ENCODE data around the gene COL5A1. TPM values are rescaled to one million over a fixed set of nuclear protein-coding genes. Genes with fewer than 3 reads are reported as not detected.
A peak's percentile ranks its signal among the peaks of the same experiment; 100 is the strongest.

Gene COL5A1
- total RNA-seq, 1 donor from 2014 or later, result 28.9 TPM

DNA sequence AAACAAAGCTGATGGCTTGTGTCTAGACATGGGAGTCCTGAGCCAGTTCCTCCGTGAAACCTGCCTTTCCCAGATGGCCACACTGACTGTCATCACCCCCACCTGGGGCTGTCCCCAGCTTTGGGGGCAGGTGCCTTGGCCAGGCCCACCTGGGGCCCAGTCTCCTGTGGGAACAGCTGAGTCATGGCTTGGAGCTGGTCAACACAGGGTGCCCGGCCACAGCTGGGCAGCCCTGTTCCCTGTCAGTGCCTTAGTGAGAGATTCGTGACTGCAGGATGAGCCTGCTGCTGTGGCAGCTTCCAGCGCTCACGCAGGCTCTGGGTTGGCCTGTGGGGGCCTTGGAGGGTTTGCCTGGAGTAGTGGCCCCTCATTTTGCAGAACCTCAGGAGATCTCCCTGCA, 56.5 kb downstream of the COL5A1 start:
- H3K4me1 Mint-ChIP-seq (ENCODE audit: low read depth, unreplicated experiment), result peaks cover 7% of the 10 kb centered on the region
- no peak for DNase-seq
- H3K4me3 Mint-ChIP-seq (ENCODE audit: unreplicated experiment), result no peak overlapping the region
- no peak for TF ChIP-seq CTCF (IDR thresholded peaks at IDR 0.05; ENCODE audit: partially characterized antibody, unreplicated experiment)
- H3K9me3 Mint-ChIP-seq (ENCODE audit: unreplicated experiment), result peaks cover 6% of the 10 kb centered on the region
- no peaks in the 10 kb centered on the region for H3K36me3 Mint-ChIP-seq (ENCODE audit: unreplicated experiment)
- peaks cover 3% of the 10 kb centered on the region for H3K27me3 Mint-ChIP-seq (ENCODE audit: unreplicated experiment)
- H3K27ac Mint-ChIP-seq (ENCODE audit: unreplicated experiment), result no peak overlapping the region

DNA sequence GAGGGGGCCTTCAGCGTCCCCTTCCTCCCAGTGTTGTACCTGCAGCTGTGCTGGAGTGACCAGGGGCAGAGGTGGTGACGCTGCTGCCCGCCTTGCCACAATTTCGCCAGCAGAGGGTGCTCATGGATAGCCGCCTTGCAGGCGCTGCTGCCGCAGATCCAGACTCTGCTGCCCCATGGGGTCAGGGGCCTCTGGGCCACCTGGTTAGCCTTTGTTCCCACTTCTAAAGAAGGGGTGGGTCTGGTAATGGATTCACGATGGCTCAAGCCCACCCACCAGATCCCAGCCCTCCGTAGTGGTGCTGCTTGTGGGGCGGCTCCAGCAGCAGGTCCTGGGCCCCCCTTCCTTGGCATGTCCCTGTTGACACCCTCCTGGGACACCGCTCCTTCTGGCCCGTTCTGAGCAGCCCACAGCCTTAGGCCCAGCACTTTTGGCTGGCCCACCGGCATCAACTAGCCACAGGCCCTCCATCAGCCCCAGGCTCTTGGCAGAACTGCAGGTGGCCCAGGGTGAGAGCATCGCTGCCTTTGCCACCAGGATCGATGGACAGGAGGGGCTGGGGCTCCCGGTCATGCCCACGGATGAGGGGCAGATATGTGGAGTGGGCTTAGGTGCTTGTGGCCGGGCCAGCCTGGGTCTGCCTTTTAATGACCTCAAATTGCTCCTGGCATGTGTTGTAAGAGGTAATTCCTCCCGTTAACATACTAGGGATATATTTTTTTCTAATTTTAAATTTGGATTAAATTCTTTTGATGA, 57.2 kb downstream of the COL5A1 start:
- H3K36me3 Mint-ChIP-seq (ENCODE audit: unreplicated experiment), result no peaks in the 10 kb centered on the region
- no peak overlapping the region for H3K4me3 Mint-ChIP-seq (ENCODE audit: unreplicated experiment)
- H3K9me3 Mint-ChIP-seq (ENCODE audit: unreplicated experiment), result peaks cover 6% of the 10 kb centered on the region
- H3K4me1 Mint-ChIP-seq (ENCODE audit: low read depth, unreplicated experiment), result peaks cover 9% of the 10 kb centered on the region
- DNase-seq, result peak; percentile 89
- H3K27me3 Mint-ChIP-seq (ENCODE audit: unreplicated experiment), result peaks cover 3% of the 10 kb centered on the region
- peak; percentile 95 for TF ChIP-seq CTCF (IDR thresholded peaks at IDR 0.05; ENCODE audit: partially characterized antibody, unreplicated experiment)
- H3K27ac Mint-ChIP-seq (ENCODE audit: unreplicated experiment), result peak overlapping the region; percentile 48

- TF ChIP-seq CTCF (IDR thresholded peaks at IDR 0.05; ENCODE audit: partially characterized antibody, unreplicated experiment), result no peak
- Mint-ChIP-seq H3K36me3 (ENCODE audit: unreplicated experiment) (no peaks in the 10 kb centered on the region), H3K9me3 (ENCODE audit: unreplicated experiment) (peaks cover 6% of the 10 kb centered on the region), H3K27me3 (ENCODE audit: unreplicated experiment) (peaks cover 3% of the 10 kb centered on the region), H3K4me1 (ENCODE audit: low read depth, unreplicated experiment) (peaks cover 9% of the 10 kb centered on the region), H3K4me3 (ENCODE audit: unreplicated experiment) (no peak overlapping the region), H3K27ac (ENCODE audit: unreplicated experiment) (peak overlapping the region; percentile 80)
- DNase-seq, result no peak
Observed at GRCh38 chr9:134699343-134699740, 57.7 kb downstream of the COL5A1 start.

- Mint-ChIP-seq H3K4me1 (ENCODE audit: low read depth, unreplicated experiment) (peaks cover 9% of the 10 kb centered on the region), H3K27ac (ENCODE audit: unreplicated experiment) (no peak overlapping the region), H3K4me3 (ENCODE audit: unreplicated experiment) (no peak overlapping the region), H3K36me3 (ENCODE audit: unreplicated experiment) (no peaks in the 10 kb centered on the region), H3K27me3 (ENCODE audit: unreplicated experiment) (peaks cover 3% of the 10 kb centered on the region), H3K9me3 (ENCODE audit: unreplicated experiment) (peaks cover 6% of the 10 kb centered on the region)
- DNase-seq, result no peak
- no peak for TF ChIP-seq CTCF (IDR thresholded peaks at IDR 0.05; ENCODE audit: partially characterized antibody, unreplicated experiment)
Observed at GRCh38 chr9:134700636-134701350, 59.2 kb downstream of the COL5A1 start.

Measured in glutamatergic neuron (in vitro differentiated cells).